GM20000 (cell line): Measurements from ENCODE around the gene DUT.

ENCODE experiments used
- DNase-seq: peaks from one replicate; pipeline ENCODE4 v3.0.0; 2012; ENCODE audit warnings: low spot score
- TF ChIP-seq, protein P1 (sequence below): IDR thresholded peaks from 2 replicates; pipeline ENCODE4 v1.5.1; 2012; ENCODE audit warnings: mild to moderate bottlenecking, control low read depth; ENCODE audit errors: extremely low read depth, missing control alignments

DUT gene

GRCh38 chr15:48309740-48310139 is 21.5 kb upstream of the DUT start:
- TF ChIP-seq, protein P1, sequence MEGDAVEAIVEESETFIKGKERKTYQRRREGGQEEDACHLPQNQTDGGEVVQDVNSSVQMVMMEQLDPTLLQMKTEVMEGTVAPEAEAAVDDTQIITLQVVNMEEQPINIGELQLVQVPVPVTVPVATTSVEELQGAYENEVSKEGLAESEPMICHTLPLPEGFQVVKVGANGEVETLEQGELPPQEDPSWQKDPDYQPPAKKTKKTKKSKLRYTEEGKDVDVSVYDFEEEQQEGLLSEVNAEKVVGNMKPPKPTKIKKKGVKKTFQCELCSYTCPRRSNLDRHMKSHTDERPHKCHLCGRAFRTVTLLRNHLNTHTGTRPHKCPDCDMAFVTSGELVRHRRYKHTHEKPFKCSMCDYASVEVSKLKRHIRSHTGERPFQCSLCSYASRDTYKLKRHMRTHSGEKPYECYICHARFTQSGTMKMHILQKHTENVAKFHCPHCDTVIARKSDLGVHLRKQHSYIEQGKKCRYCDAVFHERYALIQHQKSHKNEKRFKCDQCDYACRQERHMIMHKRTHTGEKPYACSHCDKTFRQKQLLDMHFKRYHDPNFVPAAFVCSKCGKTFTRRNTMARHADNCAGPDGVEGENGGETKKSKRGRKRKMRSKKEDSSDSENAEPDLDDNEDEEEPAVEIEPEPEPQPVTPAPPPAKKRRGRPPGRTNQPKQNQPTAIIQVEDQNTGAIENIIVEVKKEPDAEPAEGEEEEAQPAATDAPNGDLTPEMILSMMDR: no peak
- no peak for DNase-seq

DNA sequence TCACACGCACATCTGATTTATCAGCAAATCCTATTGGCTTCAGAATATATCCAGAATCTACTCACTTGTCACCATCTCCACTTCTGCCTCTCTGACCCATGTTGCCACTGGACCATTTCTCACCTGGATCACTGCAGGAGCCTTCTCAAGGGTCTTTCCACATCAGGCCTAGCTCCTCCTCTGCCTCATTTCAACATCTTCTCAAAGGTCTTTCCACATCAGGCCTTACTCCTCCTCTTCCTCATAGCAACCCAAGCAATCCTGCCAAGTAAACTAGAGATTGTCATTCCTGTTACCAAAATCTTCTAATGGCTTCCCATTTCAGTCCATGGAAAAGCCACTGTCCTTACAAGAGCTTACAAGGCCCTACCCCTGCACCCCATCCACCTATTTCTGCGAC is 18.0 kb upstream of the DUT start:
- TF ChIP-seq, protein P1: no peak
- no peak for DNase-seq

GRCh38 chr15:48315041-48315440 is 16.2 kb upstream of the DUT start:
- TF ChIP-seq, protein P1: no peak
- DNase-seq: no peak

- no peak for DNase-seq
- TF ChIP-seq, protein P1: no peak
Measured at GRCh38 chr15:48317221-48317620, 14.0 kb upstream of the DUT start.

GRCh38 chr15:48318131-48318530 is 13.1 kb upstream of the DUT start:
- no peak for DNase-seq
- TF ChIP-seq, protein P1: no peak

- DNase-seq: no peak
- TF ChIP-seq, protein P1: no peak
Measured at GRCh38 chr15:48323294-48323693, 7.9 kb upstream of the DUT start.

GRCh38 chr15:48324949-48325348 is 6.3 kb upstream of the DUT start:
- no peak for DNase-seq
- TF ChIP-seq, protein P1: no peak
